MM.1S (cell line): ENCODE measurements around the gene POLD3.

Experiments
- EZH2phosphoT487 ChIP-seq: fragments of 300-600 bp; sonication (generic); IDR thresholded peaks from 2 replicates; pipeline ENCODE4 v1.6.1; 2018; ENCODE audit warnings: antibody characterized with exemption, low read length
- TF ChIP-seq, protein P1 (sequence below): fragments of 300-600 bp; sonication (generic); IDR thresholded peaks from 2 replicates; pipeline ENCODE4 v1.5.1; 2016; ENCODE audit warnings: antibody characterized with exemption, low read length, mixed read lengths

DNA sequence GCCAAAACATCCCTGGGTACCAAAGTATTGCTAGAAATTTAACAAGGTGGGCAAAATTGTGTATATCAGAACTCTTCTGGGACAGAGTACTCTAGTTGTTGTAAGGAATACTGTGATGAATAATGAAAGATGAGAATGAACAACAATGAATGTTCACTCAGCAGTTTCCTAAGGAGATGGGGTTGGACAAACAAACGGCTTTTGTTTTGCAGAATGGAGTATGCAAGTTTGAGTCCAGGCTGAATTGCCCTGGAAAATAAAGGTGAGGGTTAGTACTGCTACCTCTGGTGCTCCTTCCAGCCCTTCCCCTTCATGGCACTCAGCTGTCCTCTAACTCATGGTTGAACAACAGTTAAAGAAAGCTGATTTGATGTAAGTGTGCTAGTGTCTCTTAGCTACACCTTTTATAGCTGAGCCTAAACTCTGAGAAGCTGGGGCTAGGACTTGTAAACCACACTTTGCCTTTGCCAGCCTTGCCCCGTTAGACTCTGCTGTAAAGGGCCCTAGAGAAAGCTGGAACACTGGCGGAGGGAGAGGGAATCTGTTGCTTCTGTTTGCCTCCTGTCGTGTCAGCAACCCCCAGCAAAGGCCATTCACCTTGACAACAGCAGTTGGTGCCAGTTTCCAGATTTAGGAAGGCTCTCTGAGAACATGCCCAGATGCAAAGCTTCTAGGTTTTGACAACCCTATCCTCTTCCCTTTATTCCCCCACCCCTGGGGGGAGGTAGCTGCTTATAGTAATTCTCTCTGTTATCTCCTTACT lies 41.2 kb upstream of the POLD3 start:
- TF ChIP-seq, protein P1, sequence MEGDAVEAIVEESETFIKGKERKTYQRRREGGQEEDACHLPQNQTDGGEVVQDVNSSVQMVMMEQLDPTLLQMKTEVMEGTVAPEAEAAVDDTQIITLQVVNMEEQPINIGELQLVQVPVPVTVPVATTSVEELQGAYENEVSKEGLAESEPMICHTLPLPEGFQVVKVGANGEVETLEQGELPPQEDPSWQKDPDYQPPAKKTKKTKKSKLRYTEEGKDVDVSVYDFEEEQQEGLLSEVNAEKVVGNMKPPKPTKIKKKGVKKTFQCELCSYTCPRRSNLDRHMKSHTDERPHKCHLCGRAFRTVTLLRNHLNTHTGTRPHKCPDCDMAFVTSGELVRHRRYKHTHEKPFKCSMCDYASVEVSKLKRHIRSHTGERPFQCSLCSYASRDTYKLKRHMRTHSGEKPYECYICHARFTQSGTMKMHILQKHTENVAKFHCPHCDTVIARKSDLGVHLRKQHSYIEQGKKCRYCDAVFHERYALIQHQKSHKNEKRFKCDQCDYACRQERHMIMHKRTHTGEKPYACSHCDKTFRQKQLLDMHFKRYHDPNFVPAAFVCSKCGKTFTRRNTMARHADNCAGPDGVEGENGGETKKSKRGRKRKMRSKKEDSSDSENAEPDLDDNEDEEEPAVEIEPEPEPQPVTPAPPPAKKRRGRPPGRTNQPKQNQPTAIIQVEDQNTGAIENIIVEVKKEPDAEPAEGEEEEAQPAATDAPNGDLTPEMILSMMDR, result no peak
- no peak for TF ChIP-seq EZH2phosphoT487
